MM.1S (cell line): ENCODE data around the gene MYO1G.
"Not testable (repeated sequence)": the region's sequence is repeated elsewhere in the genome, so short reads cannot be mapped to it uniquely, and the experiment has no call there.

Experiments
- DNase-seq: peaks from one replicate; pipeline ENCODE4 v3.0.0-alpha.2; 2015
- H2AFZ ChIP-seq: fragments of 300-600 bp; sonication (generic); 2 replicates; pipeline ENCODE4 v1.6.0; 2016; ENCODE audit warnings: antibody characterized with exemption, low read length
- H3F3A ChIP-seq: fragments of 300-600 bp; sonication (generic); 2 replicates; pipeline ENCODE4 v1.6.1; 2016; ENCODE audit warnings: mild to moderate bottlenecking, antibody characterized with exemption, low read length, moderate library complexity, mixed read lengths; ENCODE audit not compliant: insufficient read depth
- H3K27ac ChIP-seq: fragments of 300-600 bp; sonication (generic); 2 replicates; pipeline ENCODE4 v1.5.1; 2016; ENCODE audit warnings: mild to moderate bottlenecking, low read length
- H3K27me3 ChIP-seq: fragments of 300-600 bp; sonication (generic); replicated peaks from 2 replicates; pipeline ENCODE4 v1.6.0; 2016; ENCODE audit warnings: low read length; ENCODE audit not compliant: insufficient read depth
- H3K36me3 ChIP-seq: fragments of 300-600 bp; sonication (generic); replicated peaks from 2 replicates; pipeline ENCODE4 v1.6.1; 2016; ENCODE audit warnings: mild to moderate bottlenecking, low read length, mixed read lengths; ENCODE audit not compliant: insufficient read depth
- H3K4me1 ChIP-seq: fragments of 300-600 bp; sonication (generic); 2 replicates; pipeline ENCODE4 v1.6.1; 2016; ENCODE audit warnings: low read length, mixed read lengths
- H3K4me2 ChIP-seq: fragments of 300-600 bp; sonication (generic); 2 replicates; pipeline ENCODE4 v1.6.0; 2016; ENCODE audit warnings: low read depth, low read length
- H3K4me3 ChIP-seq: fragments of 300-600 bp; sonication (generic); 2 replicates; pipeline ENCODE4 v1.5.1; 2016; ENCODE audit warnings: low read length, mixed read lengths
- H3K79me2 ChIP-seq: fragments of 300-600 bp; sonication (generic); 2 replicates; pipeline ENCODE4 v1.6.1; 2016; ENCODE audit warnings: mixed run types, low read length, mixed read lengths
- H3K9ac ChIP-seq: fragments of 300-600 bp; sonication (generic); 2 replicates; pipeline ENCODE4 v1.6.1; 2016; ENCODE audit warnings: low read length, mixed read lengths
- H3K9me2 ChIP-seq: fragments of 300-600 bp; sonication (generic); replicated peaks from 2 replicates; pipeline ENCODE4 v1.6.1; 2016; ENCODE audit warnings: mild to moderate bottlenecking, low read length, mixed read lengths; ENCODE audit not compliant: insufficient read depth
- H3K9me3 ChIP-seq: fragments of 300-600 bp; sonication (generic); replicated peaks from 2 replicates; pipeline ENCODE4 v1.6.1; 2016; ENCODE audit warnings: mild to moderate bottlenecking, low read length, mixed read lengths; ENCODE audit not compliant: insufficient read depth
- H4K20me1 ChIP-seq: fragments of 300-600 bp; sonication (generic); 2 replicates; pipeline ENCODE4 v1.6.1; 2016; ENCODE audit warnings: mild to moderate bottlenecking, low read length, moderate library complexity, mixed read lengths; ENCODE audit not compliant: insufficient read depth
- EZH2 ChIP-seq: fragments of 300-600 bp; sonication (generic); optimal IDR thresholded peaks from 2 replicates; pipeline ENCODE3; 2017; ENCODE audit warnings: low read depth, mild to moderate bottlenecking, antibody characterized with exemption, low read length, mixed read lengths
- EZH2phosphoT487 ChIP-seq: fragments of 300-600 bp; sonication (generic); IDR thresholded peaks from 2 replicates; pipeline ENCODE4 v1.6.1; 2018; ENCODE audit warnings: antibody characterized with exemption, low read length
- TF ChIP-seq, protein P1 (sequence below): fragments of 300-600 bp; sonication (generic); IDR thresholded peaks from 2 replicates; pipeline ENCODE4 v1.5.1; 2016; ENCODE audit warnings: antibody characterized with exemption, low read length, mixed read lengths

Gene MYO1G

DNA sequence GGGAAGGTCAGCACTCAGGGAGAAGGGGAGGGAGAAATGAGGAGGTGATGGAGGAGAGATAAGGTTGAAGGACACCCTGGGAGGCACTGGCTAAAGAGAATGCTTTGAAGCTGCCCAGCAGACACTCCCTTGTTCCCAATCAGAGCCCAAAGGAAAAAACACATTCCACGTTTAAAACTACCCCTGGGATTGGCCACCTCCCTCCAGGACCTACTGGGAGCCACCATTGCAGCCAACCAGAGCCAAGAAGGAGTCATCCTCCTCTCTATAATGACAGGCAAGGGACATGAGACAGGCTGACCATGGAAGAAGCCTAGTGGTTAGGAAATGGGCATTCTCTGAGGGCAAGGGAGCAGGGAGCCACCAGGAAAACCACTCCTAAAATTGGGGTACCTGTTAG, 43.8 kb downstream of the MYO1G start:
- Histone ChIP-seq H4K20me1 (no peaks in the 10 kb centered on the region), H3K27ac (no peak overlapping the region)

DNA sequence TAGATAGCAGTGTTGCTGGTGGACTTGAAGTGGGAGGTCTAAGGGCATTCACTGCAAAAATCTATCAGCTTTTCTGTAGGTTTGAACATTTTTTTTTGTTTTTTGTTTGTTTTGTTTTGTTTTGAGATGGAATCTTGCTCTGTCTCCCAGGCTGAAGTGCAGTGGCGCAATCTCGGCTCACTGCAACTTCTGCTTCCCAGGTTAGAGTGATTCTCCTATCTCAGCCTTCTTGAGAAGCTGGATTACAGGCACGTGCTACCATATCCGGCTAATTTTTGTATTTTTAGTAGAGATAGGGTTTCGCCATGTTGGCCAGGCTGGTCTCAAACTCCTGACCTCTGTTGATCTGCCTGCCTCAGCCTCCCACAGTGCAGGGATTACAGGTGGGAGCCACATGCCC, 44.3 kb downstream of the MYO1G start:
- not testable (repeated sequence) for H2AFZ ChIP-seq, H3K27ac ChIP-seq, H3K36me3 ChIP-seq, H3K9me3 ChIP-seq, H4K20me1 ChIP-seq, H3K79me2 ChIP-seq, H3K27me3 ChIP-seq, H3K9me2 ChIP-seq, H3K4me3 ChIP-seq, H3K9ac ChIP-seq, H3K4me1 ChIP-seq, H3K4me2 ChIP-seq, H3F3A ChIP-seq, DNase-seq

More for the DNA sequence above, 43.8 kb downstream of the MYO1G start:
- Histone ChIP-seq H3K9ac (no peak overlapping the region), H3K4me2 (no peak overlapping the region), H3K27me3 (no peaks in the 10 kb centered on the region), H3K9me3 (no peaks in the 10 kb centered on the region), H3K9me2 (no peaks in the 10 kb centered on the region), H3K36me3 (no peaks in the 10 kb centered on the region), H3K79me2 (no peaks in the 10 kb centered on the region), H3K4me3 (no peak overlapping the region), H2AFZ (no peak overlapping the region), H3F3A (no peaks in the 10 kb centered on the region), H3K4me1 (no peaks in the 10 kb centered on the region)
- TF ChIP-seq EZH2phosphoT487 (no peak), EZH2 (no peak)
- TF ChIP-seq, protein P1, sequence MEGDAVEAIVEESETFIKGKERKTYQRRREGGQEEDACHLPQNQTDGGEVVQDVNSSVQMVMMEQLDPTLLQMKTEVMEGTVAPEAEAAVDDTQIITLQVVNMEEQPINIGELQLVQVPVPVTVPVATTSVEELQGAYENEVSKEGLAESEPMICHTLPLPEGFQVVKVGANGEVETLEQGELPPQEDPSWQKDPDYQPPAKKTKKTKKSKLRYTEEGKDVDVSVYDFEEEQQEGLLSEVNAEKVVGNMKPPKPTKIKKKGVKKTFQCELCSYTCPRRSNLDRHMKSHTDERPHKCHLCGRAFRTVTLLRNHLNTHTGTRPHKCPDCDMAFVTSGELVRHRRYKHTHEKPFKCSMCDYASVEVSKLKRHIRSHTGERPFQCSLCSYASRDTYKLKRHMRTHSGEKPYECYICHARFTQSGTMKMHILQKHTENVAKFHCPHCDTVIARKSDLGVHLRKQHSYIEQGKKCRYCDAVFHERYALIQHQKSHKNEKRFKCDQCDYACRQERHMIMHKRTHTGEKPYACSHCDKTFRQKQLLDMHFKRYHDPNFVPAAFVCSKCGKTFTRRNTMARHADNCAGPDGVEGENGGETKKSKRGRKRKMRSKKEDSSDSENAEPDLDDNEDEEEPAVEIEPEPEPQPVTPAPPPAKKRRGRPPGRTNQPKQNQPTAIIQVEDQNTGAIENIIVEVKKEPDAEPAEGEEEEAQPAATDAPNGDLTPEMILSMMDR: no peak
- DNase-seq: no peak

DNA sequence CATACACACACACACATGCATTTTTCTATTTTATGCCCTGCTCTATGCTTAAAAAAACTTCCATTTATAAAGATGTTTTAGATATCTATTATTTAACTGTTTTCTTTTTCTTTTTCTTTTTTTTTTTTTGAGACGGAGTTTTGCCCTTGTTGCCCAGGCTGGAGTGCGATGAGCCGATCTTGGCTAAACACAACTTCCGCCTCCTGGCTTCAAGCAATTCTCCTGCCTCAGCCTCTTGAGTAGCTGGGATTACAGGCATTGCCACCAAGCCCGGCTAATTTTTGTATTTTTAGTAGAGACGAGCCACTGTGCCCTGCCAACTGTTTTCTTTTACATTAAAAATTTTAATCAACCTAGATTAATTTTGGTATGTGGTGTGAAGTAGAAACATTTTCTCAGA, 47.9 kb downstream of the MYO1G start:
- H4K20me1 ChIP-seq: no peaks in the 10 kb centered on the region
- no peak for DNase-seq

DNA sequence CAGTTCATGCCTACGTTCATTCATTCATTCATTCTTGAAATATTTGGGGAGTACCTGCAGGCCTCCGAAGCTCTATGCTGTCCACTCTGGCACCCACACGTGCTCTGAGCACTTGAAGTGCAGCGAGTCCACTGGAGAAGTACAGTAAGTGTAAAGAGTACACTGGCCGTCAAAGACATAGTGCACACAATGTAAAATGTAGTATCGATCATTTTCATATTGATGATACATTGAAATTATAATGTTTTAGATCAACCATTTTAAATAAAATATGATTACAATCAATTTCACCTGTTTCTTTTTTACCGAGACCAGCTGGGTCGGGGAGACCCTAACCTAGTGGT, 56.5 kb downstream of the MYO1G start:
- Histone ChIP-seq H3K4me3 (no peak overlapping the region), H3K9me3 (no peaks in the 10 kb centered on the region), H3K4me2 (peak overlapping the region; percentile 38; the same call in 1 of the 2 replicates), H3K4me1 (no peaks in the 10 kb centered on the region), H3K36me3 (no peaks in the 10 kb centered on the region), H3K9me2 (no peaks in the 10 kb centered on the region), H3K9ac (no peak overlapping the region), H2AFZ (no peak overlapping the region), H3K27me3 (no peaks in the 10 kb centered on the region), H3K79me2 (no peaks in the 10 kb centered on the region), H3K27ac (no peak overlapping the region), H3F3A (no peaks in the 10 kb centered on the region), H4K20me1 (no peaks in the 10 kb centered on the region)
- no peak for DNase-seq
- TF ChIP-seq, protein P1: no peak
- TF ChIP-seq EZH2 (no peak), EZH2phosphoT487 (no peak)

More for the DNA sequence above, 47.9 kb downstream of the MYO1G start:
- Histone ChIP-seq H3F3A (no peaks in the 10 kb centered on the region), H3K4me2 (no peak overlapping the region), H3K4me1 (no peaks in the 10 kb centered on the region), H3K27me3 (no peaks in the 10 kb centered on the region), H3K79me2 (no peaks in the 10 kb centered on the region), H3K4me3 (no peak overlapping the region), H3K9ac (no peak overlapping the region), H3K9me2 (no peaks in the 10 kb centered on the region), H3K27ac (no peak overlapping the region), H3K9me3 (no peaks in the 10 kb centered on the region), H2AFZ (no peak overlapping the region), H3K36me3 (no peaks in the 10 kb centered on the region)
- TF ChIP-seq, protein P1: no peak
- TF ChIP-seq EZH2phosphoT487: no peak
